Endodermal cell (in vitro differentiated cells): Measurements from ENCODE around the gene TSNAXIP1. TPM values are rescaled to one million over a fixed set of nuclear protein-coding genes. Genes with fewer than 3 reads are reported as not detected.

Experiments
- DNase-seq: peaks from one replicate; pipeline ENCODE4 v3.0.0-alpha.2; 2017
- H3K27ac ChIP-seq: 2 replicates; pipeline ENCODE4 v1.5.1; 2013; ENCODE audit warnings: mild to moderate bottlenecking, low read depth, low read length, moderate library complexity
- H3K27me3 ChIP-seq: 2 replicates; pipeline ENCODE4 v1.6.1; 2013; ENCODE audit warnings: mild to moderate bottlenecking, low read length, moderate library complexity; ENCODE audit not compliant: insufficient read depth, control insufficient read depth, poor library complexity, severe bottlenecking
- H3K36me3 ChIP-seq: 2 replicates; pipeline ENCODE4 v1.7.0; 2013; ENCODE audit warnings: mild to moderate bottlenecking, low read length, moderate library complexity; ENCODE audit not compliant: control insufficient read depth, insufficient read depth
- H3K4me1 ChIP-seq: one replicate; pipeline ENCODE4 v1.7.0; 2013; ENCODE audit warnings: low read length; ENCODE audit not compliant: control insufficient read depth, insufficient read depth
- H3K4me3 ChIP-seq: 2 replicates; pipeline ENCODE4 v1.5.1; 2013; ENCODE audit warnings: mild to moderate bottlenecking, low read length, moderate library complexity
- H3K9ac ChIP-seq: 2 replicates; pipeline ENCODE4 v1.6.1; 2013; ENCODE audit warnings: mild to moderate bottlenecking, low read length, moderate library complexity; ENCODE audit not compliant: poor library complexity, severe bottlenecking; ENCODE audit errors: extremely low read depth
- H3K9me3 ChIP-seq: 2 replicates; pipeline ENCODE4 v1.6.1; 2013; ENCODE audit warnings: mild to moderate bottlenecking, low read length, moderate library complexity; ENCODE audit not compliant: control insufficient read depth
- H3K27ac Mint-ChIP-seq: 2 replicates; pipeline ENCODE4 v1.8.0; 2020; ENCODE audit warnings: mixed read lengths
- H3K27me3 Mint-ChIP-seq: 2 replicates; pipeline ENCODE4 v1.8.0; 2021; ENCODE audit warnings: mild to moderate bottlenecking, mixed read lengths; ENCODE audit not compliant: insufficient read depth
- H3K36me3 Mint-ChIP-seq: 2 replicates; pipeline ENCODE4 v1.8.0; 2020; ENCODE audit warnings: low read depth, mixed read lengths
- H3K4me1 Mint-ChIP-seq: 2 replicates; pipeline ENCODE4 v1.8.0; 2020; ENCODE audit warnings: mixed read lengths
- H3K4me3 Mint-ChIP-seq: 2 replicates; pipeline ENCODE4 v1.8.0; 2020; ENCODE audit warnings: mild to moderate bottlenecking, moderate library complexity, mixed read lengths
- H3K9me3 Mint-ChIP-seq: 2 replicates; pipeline ENCODE4 v1.8.0; 2020; ENCODE audit warnings: mild to moderate bottlenecking, mixed read lengths
- WGBS, 2 experiments: methylation state at CpG; one replicate each; pipeline versions ENCODE4 v1.1.5 to v1.1.7; 2013; ENCODE audit warnings: missing lambda C conversion rate in 2 of 2, mixed read lengths in 1 of 2; ENCODE audit not compliant: insufficient coverage in 1 of 2, insufficient read length in 1 of 2; 5-methylcytosine and 5-hydroxymethylcytosine counted together
- total RNA-seq, 2 donors: library from RNA; stranded (reverse); fragmentation: NEBNext Ultra II Directional in 1 of 2; extraction: Animal tissue kit (Norgen Biotek cat#: 25700) in 1 of 2; gene quantifications; 2 replicates in 1 of 2; 3 replicates in 1 of 2; pipeline ENCODE4 v1.2.1, GENCODE V29; 2021
- TF ChIP-seq, protein P1 (sequence below): fragments of 200-600 bp; sonication (generic); conservative IDR thresholded peaks from 2 replicates; pipeline ENCODE4 v1.5.0; 2021; ENCODE audit warnings: antibody characterized with exemption, mild to moderate bottlenecking

The TSNAXIP1 gene
- total RNA-seq, 2 donors from 2014 or later: 2.8 to 3.2 TPM

DNA sequence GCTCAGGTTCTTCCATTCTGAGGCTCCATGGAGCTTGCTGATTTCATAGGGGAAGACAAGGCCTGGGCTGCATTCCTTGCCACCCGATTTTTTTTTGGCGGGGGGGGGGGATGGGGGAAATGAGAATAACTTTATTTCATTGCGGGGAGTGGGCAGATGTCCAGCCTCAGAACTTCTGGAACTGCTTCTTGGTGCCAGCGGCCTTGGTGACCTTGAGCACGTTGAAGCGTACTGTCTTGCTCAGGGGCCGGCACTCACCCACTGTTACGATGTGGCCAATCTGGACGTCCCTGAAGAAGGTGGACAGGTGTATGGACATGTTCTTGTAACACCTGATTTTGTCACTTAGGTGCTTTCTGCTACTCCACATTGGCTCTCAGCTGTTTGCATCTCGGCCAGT, 49.1 kb downstream of the TSNAXIP1 start:
- Histone ChIP-seq H3K27ac (no peak overlapping the region), H3K27me3 (no peaks in the 10 kb centered on the region), H3K9ac (no peak overlapping the region), H3K9me3 (no peaks in the 10 kb centered on the region), H3K36me3 (peaks cover 41% of the 10 kb centered on the region), H3K4me1 (peaks cover 22% of the 10 kb centered on the region), H3K4me3 (no peak overlapping the region)
- Mint-ChIP-seq H3K4me3 (no peak overlapping the region), H3K27ac (peak overlapping the region; percentile 91), H3K9me3 (no peaks in the 10 kb centered on the region), H3K36me3 (peaks cover 32% of the 10 kb centered on the region), H3K27me3 (no peaks in the 10 kb centered on the region), H3K4me1 (peaks cover 38% of the 10 kb centered on the region)
- no peak for DNase-seq
- TF ChIP-seq, protein P1, sequence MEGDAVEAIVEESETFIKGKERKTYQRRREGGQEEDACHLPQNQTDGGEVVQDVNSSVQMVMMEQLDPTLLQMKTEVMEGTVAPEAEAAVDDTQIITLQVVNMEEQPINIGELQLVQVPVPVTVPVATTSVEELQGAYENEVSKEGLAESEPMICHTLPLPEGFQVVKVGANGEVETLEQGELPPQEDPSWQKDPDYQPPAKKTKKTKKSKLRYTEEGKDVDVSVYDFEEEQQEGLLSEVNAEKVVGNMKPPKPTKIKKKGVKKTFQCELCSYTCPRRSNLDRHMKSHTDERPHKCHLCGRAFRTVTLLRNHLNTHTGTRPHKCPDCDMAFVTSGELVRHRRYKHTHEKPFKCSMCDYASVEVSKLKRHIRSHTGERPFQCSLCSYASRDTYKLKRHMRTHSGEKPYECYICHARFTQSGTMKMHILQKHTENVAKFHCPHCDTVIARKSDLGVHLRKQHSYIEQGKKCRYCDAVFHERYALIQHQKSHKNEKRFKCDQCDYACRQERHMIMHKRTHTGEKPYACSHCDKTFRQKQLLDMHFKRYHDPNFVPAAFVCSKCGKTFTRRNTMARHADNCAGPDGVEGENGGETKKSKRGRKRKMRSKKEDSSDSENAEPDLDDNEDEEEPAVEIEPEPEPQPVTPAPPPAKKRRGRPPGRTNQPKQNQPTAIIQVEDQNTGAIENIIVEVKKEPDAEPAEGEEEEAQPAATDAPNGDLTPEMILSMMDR: no peak
- WGBS, 2 experiments: 96% methylated on average over 4 to 10 of the region's 10 CpGs

DNA sequence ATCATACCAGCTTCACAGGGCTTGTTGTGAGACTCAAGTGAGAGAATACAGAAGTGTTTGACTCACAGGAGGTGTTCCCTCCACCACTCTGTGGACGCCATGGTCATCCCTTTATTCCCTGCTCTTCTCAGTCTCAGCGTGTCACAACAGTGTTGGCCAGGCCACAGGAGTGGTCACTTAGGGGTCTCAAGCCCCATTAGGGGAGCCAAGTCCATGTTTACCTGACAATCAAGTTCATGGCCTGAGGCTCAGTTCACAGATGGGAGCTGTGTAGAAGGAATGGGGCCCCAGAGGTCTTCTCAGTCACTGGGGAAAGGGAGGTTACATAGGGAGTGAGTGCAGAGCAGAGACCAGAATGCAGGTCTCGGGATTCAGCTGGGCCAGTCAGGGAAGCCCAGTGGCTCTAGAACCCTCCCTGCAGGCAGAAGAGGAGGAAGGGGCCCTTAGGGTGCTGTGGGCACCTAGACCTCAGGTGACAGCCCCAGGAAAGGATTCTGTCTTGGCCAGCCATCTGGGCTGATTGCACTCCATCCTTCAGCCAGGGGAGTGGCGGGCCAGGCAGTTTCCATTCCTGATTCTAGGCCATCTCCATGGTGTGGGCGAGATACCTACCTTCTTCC, 50.3 kb downstream of the TSNAXIP1 start:
- H3K4me3 Mint-ChIP-seq: no peak overlapping the region
- H3K36me3 Mint-ChIP-seq: peaks cover 36% of the 10 kb centered on the region
- Histone ChIP-seq H3K4me3 (peak overlapping the region; percentile 33), H3K9ac (peak overlapping the region; percentile 71), H3K9me3 (no peaks in the 10 kb centered on the region), H3K27me3 (no peaks in the 10 kb centered on the region), H3K4me1 (peaks cover 22% of the 10 kb centered on the region), H3K36me3 (peaks cover 49% of the 10 kb centered on the region), H3K27ac (no peak overlapping the region)
- no peak for DNase-seq
- TF ChIP-seq, protein P1: no peak
- H3K9me3 Mint-ChIP-seq: no peaks in the 10 kb centered on the region
- 90 to 92% methylated on average over 5 of the region's 5 CpGs for WGBS, 2 experiments
- peak overlapping the region; percentile 91 for H3K27ac Mint-ChIP-seq
- peaks cover 40% of the 10 kb centered on the region for H3K4me1 Mint-ChIP-seq
- no peaks in the 10 kb centered on the region for H3K27me3 Mint-ChIP-seq

DNA sequence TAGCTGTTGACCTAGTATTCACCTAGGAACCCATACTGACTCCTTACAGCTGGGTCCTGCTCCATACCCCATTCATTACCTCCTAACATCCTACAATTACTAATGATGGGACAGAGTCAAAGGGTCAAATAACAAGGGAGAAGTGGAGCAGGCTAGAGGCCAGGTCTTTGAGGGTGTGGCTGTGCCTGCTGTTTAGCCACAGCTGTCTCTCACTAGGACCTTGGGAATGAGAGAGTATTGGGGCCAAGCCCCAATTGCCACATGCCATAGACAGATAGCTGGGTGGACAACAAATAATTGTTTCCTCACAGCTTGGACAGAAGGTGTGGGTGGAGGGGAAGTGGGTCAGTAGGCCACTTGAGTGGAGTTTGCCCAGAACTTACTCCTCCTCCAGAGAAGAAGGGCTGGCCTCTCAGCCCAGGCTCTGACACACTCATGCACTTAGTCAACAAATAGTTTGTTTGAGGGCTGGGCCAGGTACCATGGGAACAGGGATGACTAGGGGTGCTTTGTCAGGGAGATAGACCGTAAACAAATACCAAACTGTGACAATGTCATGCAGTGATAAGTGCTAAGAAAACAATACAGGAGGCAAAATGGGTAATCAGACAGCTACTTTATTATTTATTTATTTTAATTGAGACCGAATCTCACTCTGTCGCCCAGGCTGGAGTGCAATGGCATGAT, 51.0 kb downstream of the TSNAXIP1 start:
- TF ChIP-seq, protein P1: no peak
- peak; percentile 92 for DNase-seq
- peaks cover 53% of the 10 kb centered on the region for H3K36me3 ChIP-seq
- peak overlapping the region; percentile 71 for H3K9ac ChIP-seq
- peak overlapping the region; percentile 40 for H3K27ac ChIP-seq
- H3K36me3 Mint-ChIP-seq: peaks cover 35% of the 10 kb centered on the region
- H3K9me3 Mint-ChIP-seq: no peaks in the 10 kb centered on the region
- no peaks in the 10 kb centered on the region for H3K27me3 Mint-ChIP-seq
- H3K27ac Mint-ChIP-seq: peak overlapping the region; percentile 91
- no peaks in the 10 kb centered on the region for H3K9me3 ChIP-seq
- H3K27me3 ChIP-seq: no peaks in the 10 kb centered on the region
- H3K4me1 Mint-ChIP-seq: peaks cover 40% of the 10 kb centered on the region
- H3K4me1 ChIP-seq: peaks cover 22% of the 10 kb centered on the region
- no peak overlapping the region for H3K4me3 Mint-ChIP-seq
- H3K4me3 ChIP-seq: peak overlapping the region; percentile 33
- 60 to 93% methylated on average over 2 to 3 of the region's 3 CpGs for WGBS, 2 experiments
